HG03066 (cell line): ENCODE results near the gene RFLNA.

ENCODE experiments used
- ATAC-seq: cut with Tn5 transposase; IDR thresholded peaks from one replicate; pipeline ENCODE4 v1.9.1; 2021; ENCODE audit warnings: low read depth; ENCODE audit not compliant: unreplicated experiment

RFLNA gene

DNA sequence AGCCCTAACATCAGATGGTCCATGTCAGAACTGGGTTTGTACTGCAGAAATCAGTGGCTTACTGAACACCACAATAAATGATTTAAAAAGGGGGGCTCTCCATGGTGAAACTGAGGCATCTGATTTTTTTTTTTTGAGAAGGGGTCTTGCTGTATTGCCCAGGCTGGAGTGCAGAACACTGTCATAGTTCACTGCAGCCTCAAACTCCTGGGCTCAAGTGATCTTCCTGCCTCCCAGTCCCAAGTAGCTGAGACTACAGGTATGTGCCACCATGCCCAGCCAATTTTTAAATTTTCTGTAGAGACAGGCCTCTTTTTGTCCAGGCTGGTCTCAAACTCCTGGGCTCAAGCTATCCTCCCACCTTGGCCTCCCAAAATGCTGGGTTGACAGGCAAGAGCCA lies 57.4 kb downstream of the RFLNA start:
- no peak for ATAC-seq

DNA sequence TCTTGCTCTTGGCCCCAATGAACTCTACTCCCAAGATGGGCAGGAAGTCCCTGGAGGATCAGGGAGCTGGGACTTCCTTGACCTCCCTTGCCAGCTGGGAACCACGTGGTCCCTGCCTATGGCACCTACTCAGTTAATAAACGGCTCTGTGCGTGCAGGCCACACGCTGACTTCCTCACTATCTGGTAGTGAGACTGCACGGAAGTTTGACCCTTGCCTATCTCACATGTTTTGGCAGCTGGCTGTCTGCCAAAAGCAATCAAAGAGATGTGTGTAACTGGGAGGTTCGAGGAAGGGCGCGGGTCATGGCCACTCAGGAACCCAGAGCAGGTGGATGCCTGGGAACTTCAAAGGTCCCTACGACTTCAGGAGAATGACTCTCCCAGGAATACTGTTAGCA lies 57.9 kb downstream of the RFLNA start:
- no peak for ATAC-seq

DNA sequence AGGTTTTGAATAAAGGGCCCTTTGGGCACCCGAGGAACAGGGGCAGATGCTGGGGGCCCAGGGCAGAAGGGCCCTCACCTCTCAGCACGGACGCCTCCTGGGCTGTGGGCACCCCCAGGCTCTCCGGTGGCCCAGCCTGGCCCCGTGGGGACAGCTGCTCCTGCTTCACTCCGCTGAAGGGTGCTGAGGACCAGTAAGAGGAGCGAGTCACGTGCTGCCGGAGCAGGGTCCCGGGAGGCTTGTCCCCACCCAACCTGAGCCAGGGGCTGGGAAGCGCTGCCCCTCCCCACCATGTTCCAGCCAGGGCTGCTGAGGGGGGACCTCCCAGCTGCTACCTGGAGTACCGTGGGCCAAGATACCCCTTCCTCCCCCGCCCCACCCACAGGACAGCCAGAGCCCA lies 59.5 kb downstream of the RFLNA start:
- ATAC-seq = no peak

DNA sequence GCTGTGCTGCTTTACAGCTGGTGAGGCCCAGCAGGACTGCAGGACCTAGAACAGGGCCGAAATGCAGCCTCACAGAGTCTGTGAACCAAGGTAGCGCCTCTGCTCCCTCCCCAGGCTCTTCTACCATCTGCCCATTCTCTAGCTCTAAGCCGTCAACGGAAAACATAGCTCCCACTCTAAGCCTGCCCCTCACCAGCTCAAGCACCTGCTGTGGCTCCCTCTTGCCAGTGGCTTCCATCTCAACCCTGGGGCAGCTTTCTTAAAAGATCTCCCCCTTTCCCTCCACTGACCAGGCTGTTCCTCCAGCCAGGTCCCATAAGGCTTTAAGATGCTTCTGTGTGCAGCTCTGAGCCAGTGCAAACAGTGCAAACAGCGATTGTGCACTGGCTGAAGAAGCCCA lies 61.3 kb downstream of the RFLNA start:
- no peak for ATAC-seq

DNA sequence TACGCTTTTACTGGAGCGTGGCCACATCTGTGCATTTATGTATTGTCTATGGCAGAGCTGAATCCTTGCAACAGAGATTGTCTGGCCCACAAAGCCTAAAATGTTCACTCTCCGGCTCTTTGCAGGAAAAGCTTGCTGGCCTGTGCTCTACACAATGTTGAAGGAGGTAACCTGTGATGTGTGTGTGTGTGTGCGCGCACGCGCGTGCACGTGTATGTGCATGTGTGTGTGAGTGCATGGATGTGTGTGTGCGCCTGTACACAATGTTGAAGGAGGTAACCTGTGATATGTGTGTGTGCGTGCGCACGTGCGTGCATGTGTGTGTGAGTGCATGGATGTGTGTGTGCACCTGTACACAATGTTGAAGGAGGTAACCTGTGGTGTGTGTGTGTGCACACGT lies 62.7 kb downstream of the RFLNA start:
- ATAC-seq = no peak

DNA sequence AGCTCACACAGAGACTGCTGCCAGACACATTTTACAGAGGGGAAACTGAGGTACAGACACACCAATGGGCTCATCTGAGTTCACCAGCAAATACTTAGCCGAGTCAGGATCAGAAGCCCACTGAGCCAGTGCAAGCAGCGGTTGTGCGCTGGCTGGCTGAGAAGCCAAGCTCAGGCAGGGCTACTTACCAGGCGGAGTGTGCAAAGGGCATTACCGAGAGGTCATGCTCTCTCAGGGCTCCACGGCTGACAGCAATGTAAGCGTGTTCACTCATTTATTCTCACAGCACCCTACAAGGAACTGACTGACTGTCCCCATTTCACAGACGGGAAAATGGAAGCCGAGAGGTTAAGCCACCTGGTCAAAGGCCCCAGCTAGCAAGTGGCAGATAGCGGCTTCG lies 63.7 kb downstream of the RFLNA start:
- ATAC-seq = no peak

DNA sequence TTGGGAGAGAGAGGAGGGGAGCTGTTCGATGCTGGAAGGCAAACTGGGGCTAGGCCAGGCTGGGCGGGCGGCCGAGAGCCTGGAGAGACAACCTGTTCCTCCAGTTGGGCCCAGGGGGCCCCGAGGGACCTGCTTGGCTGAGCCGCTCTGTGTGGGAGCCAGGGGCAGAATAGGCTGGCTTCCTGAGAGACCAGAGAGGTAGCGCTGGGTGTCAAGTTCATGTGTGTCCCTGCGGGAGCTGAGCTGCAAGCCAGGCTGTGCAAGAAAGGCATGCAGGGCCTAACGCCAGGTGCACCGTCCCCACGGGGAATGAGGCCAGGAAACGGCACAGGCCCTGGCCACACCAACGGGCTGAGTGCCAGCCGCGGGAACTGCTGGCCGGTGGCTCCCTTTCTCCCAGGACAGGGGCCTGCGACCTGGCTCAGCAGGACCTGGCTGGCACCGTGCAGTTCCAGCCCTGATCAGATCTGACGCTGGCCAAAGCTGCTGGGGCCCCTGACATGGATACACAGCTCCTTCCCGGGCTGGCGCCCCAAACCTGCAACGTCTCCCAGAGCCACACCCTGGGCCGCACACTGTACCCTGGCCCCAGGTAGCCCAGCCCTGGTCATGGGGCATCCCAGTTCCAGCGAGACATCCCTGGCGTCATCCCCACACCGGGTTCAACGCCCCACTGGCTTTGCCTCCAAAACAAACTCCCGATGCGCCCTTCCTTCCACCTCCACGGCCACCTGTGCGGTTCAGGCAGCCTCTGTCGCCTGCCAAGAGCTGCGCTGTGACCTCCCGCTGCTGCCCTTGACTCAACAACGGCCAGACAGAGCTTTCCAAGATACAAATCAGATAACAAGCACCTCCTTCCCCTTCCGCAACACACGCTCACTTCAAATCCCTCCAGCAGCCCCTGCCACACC lies 65.0 kb downstream of the RFLNA start:
- no peak for ATAC-seq

DNA sequence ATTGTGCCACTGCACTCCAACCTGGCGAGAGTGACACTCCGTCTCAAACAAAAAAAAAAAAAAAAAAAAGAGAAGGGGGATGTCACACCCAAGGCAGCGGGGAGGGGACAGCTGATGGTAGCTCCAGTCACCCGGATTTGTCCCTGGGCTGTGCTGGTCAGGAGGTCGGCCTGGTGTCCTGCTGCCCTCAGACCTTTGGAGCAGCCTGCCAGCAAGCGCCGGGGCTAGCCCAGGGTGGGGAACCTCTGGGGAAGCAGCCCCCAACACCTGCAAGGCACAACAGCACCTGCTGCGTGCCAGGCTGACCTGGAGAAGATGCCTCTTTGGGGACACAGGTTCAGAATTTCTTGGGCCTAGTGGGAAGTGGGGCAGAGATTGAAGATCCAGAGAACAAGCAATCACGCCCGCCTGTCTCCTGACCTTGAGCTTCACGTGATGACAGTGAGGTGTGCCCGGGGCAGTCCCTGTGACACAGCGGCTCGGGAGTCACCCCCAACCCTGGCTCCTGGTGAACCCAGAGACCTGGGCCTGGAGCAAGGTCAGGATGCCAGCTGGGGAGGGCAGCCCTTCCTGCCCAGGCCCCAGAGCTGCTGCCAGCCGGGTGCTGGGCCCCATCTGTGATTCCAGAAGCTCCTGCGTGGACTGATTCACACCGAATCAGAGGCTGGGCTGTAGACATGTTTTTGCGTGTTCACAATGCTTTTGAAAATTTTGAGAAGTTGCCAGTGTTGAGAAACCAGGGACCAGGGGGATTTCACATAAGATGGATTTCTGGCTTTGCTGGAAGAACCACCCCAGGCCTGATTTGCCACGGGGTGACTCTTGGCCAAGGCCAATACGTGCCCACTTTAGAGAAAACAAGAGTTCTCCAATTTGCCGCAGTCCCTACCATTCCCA lies 66.4 kb downstream of the RFLNA start:
- no peak for ATAC-seq

DNA sequence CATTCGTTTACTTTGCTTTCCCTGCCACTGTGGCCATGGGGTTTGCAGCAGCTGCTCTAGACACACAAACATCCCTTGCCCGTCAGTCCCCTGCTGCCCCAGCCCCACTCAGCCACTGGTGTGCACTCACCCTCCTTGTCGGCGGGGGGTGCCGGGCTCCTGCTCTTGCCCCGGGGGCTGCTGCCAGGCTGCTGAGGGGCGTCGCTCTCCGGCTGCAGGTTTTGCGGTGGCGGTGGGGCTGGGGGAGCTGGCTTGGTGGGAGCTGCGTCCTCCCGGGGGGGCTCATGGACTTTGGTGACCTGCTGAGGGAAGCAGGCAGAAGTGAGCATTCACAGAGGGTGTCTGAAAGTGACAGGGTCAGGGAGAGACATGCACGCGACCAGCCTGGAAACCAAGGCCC lies 67.1 kb downstream of the RFLNA start:
- no peak for ATAC-seq

DNA sequence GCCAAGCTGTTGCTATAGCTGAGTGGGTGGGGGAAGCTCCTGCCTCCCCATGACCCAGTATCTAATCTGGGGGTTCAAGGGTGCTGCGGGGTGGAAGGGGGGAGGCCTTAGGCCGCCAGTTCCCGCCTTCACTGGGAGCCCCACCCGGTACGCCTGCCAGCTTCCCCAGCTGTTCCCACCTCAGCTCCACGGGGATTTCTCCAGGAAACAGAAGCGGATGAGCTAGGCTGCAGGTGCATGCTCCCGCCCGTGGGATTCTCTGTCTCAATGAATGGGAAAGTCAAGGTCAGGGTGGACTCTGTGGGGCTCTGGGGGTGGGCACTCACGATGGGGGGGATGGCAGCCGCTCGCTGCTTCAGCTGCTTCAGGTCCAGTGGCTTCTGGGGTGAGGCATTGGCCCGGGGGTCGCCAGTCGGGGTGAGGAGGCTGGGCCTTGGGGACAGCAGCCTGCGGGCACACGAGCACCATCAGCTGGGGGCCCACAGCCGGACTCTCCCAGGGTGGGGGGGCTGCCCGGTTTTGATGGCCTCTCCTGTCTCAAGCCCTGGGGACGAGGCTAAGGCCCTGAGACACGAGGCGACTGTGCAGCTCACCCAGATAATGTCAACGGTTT lies 68.6 kb downstream of the RFLNA start:
- ATAC-seq = no peak

DNA sequence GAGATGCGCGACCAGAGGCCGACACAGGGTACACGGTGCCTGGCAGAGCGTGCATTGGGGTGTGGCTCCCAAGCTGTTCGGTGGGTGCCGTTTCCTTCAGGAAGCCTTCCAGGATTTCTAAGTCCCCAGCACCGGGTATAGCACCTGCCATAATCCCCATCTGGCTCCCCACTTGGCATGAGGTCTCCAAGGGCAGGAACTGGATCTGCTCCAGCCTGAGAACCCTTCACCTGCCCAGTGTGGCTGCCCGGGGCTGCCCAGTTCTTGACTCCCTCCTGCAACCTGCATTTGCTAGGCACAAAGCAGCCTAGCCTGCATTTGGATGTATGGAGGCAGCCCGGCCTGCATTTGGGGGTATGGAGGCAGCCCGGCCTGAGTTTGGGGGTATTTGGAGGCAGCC lies 69.7 kb downstream of the RFLNA start:
- ATAC-seq = no peak
